Measurements from ENCODE around the gene RTN4RL1. TPM values are rescaled to one million over a fixed set of nuclear protein-coding genes. Genes with fewer than 3 reads are reported as not detected.
"Not testable (repeated sequence)": the region's sequence is repeated elsewhere in the genome, so short reads cannot be mapped to it uniquely, and the experiment has no call there.

RTN4RL1 gene
- total and polyA plus RNA-seq, 12 donors: 0.81 to 6.3 (median 2.7) TPM

DNA sequence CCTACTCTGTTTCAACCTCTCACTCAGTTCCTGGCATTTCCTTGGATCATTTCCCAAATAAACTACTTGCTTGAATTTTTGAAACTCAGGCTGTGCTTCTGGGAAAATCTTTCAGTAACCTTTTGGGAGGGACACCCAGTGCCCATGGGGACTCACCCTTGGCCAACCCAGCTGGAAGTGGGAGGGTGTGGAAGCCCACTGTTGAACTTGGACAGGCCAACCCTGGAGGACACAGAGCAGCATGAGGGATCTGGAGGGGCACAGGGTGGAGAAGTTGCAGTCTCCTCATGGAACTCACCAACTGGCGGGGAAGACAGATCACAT lies 11.2 kb downstream of the RTN4RL1 start:
- H3K27ac ChIP-seq: no peak overlapping the region
- DNase-seq (no peak), ATAC-seq (peak in 3 of 8 donors; percentile 16 to 49 (median 19))
- peaks cover 0 to 6% (median 0%) of the 10 kb centered on the region in 7 donors for H3K27me3 ChIP-seq
- H3K4me3 ChIP-seq: no peak overlapping the region
- WGBS, 2 donors: 83 to 97% methylated on average over 1 of the region's 1 CpG
- peaks cover 0 to 31% (median 12%) of the 10 kb centered on the region in 9 donors for H3K4me1 ChIP-seq
- H3K36me3 ChIP-seq: no peaks in the 10 kb centered on the region
- H3K9me3 ChIP-seq: no peaks in the 10 kb centered on the region
- intact Hi-C loops (cut with DNase I): no loop called here
- TF ChIP-seq, protein P1, sequence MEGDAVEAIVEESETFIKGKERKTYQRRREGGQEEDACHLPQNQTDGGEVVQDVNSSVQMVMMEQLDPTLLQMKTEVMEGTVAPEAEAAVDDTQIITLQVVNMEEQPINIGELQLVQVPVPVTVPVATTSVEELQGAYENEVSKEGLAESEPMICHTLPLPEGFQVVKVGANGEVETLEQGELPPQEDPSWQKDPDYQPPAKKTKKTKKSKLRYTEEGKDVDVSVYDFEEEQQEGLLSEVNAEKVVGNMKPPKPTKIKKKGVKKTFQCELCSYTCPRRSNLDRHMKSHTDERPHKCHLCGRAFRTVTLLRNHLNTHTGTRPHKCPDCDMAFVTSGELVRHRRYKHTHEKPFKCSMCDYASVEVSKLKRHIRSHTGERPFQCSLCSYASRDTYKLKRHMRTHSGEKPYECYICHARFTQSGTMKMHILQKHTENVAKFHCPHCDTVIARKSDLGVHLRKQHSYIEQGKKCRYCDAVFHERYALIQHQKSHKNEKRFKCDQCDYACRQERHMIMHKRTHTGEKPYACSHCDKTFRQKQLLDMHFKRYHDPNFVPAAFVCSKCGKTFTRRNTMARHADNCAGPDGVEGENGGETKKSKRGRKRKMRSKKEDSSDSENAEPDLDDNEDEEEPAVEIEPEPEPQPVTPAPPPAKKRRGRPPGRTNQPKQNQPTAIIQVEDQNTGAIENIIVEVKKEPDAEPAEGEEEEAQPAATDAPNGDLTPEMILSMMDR (IDR thresholded peaks at IDR 0.05): no peak

DNA sequence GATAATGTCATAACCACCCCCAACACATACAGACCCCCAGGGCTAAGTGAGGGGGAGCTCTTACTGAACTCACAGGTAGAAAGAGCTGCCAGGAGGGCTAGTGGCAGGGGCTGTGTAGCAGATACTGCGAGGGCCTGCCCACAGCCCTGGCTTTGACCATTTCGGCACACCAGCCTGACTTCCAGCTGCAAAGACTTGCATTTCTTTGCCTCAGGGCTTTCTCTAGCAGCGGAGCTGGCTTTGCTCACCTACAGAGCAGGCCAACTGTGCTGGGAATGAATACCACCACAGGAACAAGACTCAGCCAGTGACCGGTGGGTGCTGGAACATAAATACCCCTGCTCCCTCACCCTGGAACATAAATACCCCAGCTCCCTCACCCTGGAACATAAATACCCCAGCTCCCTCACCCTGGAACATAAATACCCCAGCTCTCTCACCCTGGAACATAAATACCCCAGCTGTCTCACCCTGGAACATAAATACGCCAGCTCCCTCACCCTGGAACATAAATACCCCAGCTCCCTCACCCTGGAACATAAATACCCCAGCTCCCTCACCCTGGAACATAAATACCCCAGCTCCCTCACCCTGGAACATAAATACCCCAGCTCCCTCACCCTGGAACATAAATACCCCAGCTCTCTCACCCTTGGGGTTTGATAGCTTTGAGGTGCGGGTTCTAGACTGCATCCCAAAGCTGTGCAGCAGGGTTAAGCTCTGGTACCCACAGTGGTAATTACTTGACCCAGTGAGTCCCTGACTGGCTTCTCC lies 11.7 kb downstream of the RTN4RL1 start:
- ATAC-seq: peak in 1 of 8 donors; percentile 20
- WGBS, 2 donors: 93 to 100% methylated on average over 6 of the region's 6 CpGs
- H3K27ac ChIP-seq: not testable (repeated sequence)

DNA sequence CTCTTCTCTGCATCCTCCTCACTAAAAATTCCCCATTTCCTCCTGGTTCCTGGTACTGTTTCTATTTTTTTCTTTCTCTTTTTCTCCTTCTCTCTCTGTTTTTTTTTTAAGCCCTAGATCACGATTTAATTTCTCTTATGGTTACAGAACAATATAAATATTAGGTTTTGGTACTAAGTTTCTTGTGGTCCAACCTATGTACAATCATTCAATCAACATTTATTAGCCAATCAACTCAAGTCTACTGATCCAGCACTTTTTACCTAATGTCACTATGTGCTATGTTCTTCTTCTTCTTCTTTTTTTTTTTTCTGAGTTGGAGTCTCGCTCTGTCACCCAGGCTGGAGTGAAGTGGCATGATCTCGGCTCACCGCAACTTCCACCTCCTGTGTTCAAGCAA lies 12.6 kb downstream of the RTN4RL1 start:
- 94 to 96% methylated on average over 4 of the region's 4 CpGs for WGBS, 2 donors
- peaks cover 0 to 31% (median 12%) of the 10 kb centered on the region in 9 donors for H3K4me1 ChIP-seq

More for the DNA sequence above, 11.7 kb downstream of the RTN4RL1 start:
- H3K27me3 ChIP-seq; DNase-seq; intact Hi-C loops (cut with DNase I); H3K4me3 ChIP-seq; H3K9me3 ChIP-seq; H3K36me3 ChIP-seq: not testable (repeated sequence)
- peaks cover 0 to 31% (median 12%) of the 10 kb centered on the region in 9 donors for H3K4me1 ChIP-seq

DNA sequence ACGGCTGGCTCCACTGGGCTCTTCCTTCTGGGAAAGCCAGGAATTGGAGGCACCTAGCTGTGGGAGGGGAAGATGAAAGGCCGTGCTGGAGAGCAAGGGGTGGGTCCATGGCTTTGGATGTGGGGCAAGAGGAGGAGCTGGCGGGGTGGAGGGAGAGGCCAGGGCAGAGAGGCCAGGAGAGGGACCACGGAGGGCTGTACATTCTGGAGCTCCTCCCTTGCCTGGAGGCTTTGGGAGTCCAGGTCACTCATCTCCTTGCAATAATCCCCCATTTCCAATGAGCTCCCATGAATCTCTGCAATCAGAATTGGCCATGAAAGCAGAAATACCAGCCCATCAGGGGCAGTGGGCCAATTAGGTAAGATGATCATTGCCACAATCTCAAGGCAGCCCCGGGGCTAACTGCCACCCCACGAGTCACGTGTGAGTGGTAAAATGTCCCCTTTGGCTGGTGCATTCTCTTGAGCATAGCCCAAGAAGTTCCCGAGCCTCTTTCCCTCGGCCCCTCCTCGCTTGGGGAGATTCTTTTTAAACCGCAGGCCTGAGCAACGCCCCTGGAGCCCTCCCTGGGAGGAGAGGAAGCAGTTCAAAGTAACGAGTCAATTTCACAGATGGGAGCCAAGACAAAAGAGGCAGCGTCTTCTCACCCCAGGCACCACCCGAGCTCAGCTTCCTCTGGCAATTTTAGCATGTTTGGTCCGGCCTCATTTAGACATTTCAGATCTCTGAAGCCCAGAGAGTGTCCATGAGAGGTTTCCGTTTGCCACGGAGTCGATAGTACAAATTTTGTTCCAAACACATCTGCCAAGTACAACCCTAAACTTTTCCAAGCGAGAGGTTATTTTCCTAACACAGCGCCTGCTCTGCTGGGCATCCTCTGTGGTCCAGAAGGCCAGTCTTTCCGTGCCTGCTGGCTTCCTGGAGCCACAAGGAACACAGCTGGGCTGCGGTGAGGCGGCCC lies 13.4 kb downstream of the RTN4RL1 start:
- Histone ChIP-seq H3K9me3 (no peaks in the 10 kb centered on the region), H3K27ac (peak overlapping the region in 7 of 10 donors; percentile 3 to 53 (median 26)), H3K4me1 (peaks cover 0 to 31% (median 12%) of the 10 kb centered on the region in 9 donors), H3K36me3 (no peaks in the 10 kb centered on the region), H3K27me3 (no peaks in the 10 kb centered on the region), H3K4me3 (peak overlapping the region in 1 of 10 donors; percentile 0)
- no peak for DNase-seq
- ATAC-seq: peak; percentile 15 to 53 (median 42)
- TF ChIP-seq, protein P1 (IDR thresholded peaks at IDR 0.05): no peak
- WGBS, 2 donors: 48 to 57% methylated on average over 24 of the region's 24 CpGs
- intact Hi-C loops (cut with DNase I): no loop called here

More for the DNA sequence above, 12.6 kb downstream of the RTN4RL1 start:
- no peaks in the 10 kb centered on the region for H3K9me3 ChIP-seq
- intact Hi-C loops (cut with DNase I): no loop called here
- TF ChIP-seq, protein P1 (IDR thresholded peaks at IDR 0.05): no peak
- H3K4me3 ChIP-seq: no peak overlapping the region
- DNase-seq: no peak
- ATAC-seq: no peak
- peak overlapping the region in 3 of 10 donors; percentile 6 to 53 (median 41) for H3K27ac ChIP-seq
- no peaks in the 10 kb centered on the region for H3K36me3 ChIP-seq
- H3K27me3 ChIP-seq: peaks cover 0 to 4% (median 0%) of the 10 kb centered on the region in 7 donors
